Activated naive CD4-positive, alpha-beta T cell treated with anti-CD3 and anti-CD28 coated beads for 36 hours (primary cell): ENCODE measurements around the gene TRIM25. TPM values are rescaled to one million over a fixed set of nuclear protein-coding genes. Genes with fewer than 3 reads are reported as not detected.

Experiments
- CTCF ChIA-PET: fragments of 350-600 bp; sonication (Branson Sonifier 250); formaldehyde crosslinking; loops from one replicate; lab custom pipeline; 2021; ENCODE audit warnings: antibody characterized with exemption; lab: Charles Lee
- DNase-seq: peaks from one replicate; pipeline ENCODE4 v3.0.0-alpha.2; 2020
- H3K27ac Mint-ChIP-seq: one replicate; pipeline ENCODE4 v1.8.0; 2021; ENCODE audit warnings: mild to moderate bottlenecking, mixed read lengths
- H3K27me3 Mint-ChIP-seq: one replicate; pipeline ENCODE4 v1.8.0; 2021; ENCODE audit warnings: low read depth, mixed read lengths
- H3K36me3 Mint-ChIP-seq: one replicate; pipeline ENCODE4 v1.8.0; 2021; ENCODE audit warnings: low read depth, mixed read lengths
- H3K4me1 Mint-ChIP-seq: one replicate; pipeline ENCODE4 v1.8.0; 2021; ENCODE audit warnings: low read depth, mixed read lengths
- H3K4me3 Mint-ChIP-seq: one replicate; pipeline ENCODE4 v1.8.0; 2021; ENCODE audit warnings: mild to moderate bottlenecking, moderate library complexity, mixed read lengths
- H3K9me3 Mint-ChIP-seq: one replicate; pipeline ENCODE4 v1.8.0; 2021; ENCODE audit warnings: mixed read lengths
- intact Hi-C: fragments of 100-400 bp; cut with micrococcal nuclease; formaldehyde crosslinking; loops from one replicate; pipeline ENCODE4 v1.15.1; 2023
- total RNA-seq, 2 experiments: library from RNA; stranded (reverse); gene quantifications; one replicate each; pipeline ENCODE4 v1.2.3, GENCODE V29; 2021

Gene TRIM25
- total RNA-seq, 2 experiments from 2014 or later: 157 to 161 TPM

DNA sequence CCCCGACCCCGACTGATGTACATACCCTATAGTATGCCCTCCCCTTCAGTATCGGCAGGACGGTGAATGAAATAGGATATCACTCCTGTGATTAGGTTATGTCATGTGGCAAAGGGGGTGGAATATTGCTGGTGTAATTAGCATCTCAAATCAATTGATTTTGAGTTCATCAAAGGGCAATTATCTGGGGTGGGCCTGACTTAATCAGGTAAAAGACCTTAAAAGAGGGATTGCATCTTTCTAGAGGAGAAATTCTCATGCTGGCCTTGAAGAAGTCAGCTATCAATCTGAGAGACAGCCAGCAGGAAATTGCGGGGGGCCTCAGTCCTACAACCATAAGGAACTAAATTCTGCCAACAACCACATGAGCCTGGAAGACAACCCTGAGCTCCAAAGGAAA is 10.3 kb downstream of the TRIM25 start:
- intact Hi-C loops: no loop called here
- no peak for DNase-seq
- no peak overlapping the region for H3K4me3 Mint-ChIP-seq
- CTCF ChIA-PET: no interaction called here
- H3K9me3 Mint-ChIP-seq: no peaks in the 10 kb centered on the region
- H3K36me3 Mint-ChIP-seq: peaks cover 65% of the 10 kb centered on the region
- no peak overlapping the region for H3K27ac Mint-ChIP-seq
- no peaks in the 10 kb centered on the region for H3K27me3 Mint-ChIP-seq
- peaks cover 13% of the 10 kb centered on the region for H3K4me1 Mint-ChIP-seq

DNA sequence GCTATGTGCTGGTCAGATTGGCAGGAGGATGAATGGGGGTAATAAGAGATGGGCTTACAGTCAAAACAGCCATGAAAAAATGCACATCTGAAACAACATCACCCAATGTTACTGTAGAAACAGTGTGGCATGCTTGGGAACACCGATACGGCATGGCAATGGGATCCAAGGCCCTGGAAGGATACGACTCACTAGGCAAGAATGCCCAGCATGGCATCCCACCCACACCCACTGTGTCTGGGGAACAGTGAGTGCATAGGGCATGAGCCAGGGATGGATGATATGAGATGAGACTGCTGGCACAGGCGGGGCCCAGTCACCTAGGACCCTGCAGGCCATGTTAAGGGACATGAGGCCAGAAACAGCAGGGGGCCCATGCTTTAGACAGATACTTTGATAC is 11.5 kb downstream of the TRIM25 start:
- Mint-ChIP-seq H3K36me3 (peaks cover 67% of the 10 kb centered on the region), H3K9me3 (no peaks in the 10 kb centered on the region), H3K4me1 (peaks cover 10% of the 10 kb centered on the region), H3K4me3 (no peak overlapping the region), H3K27ac (no peak overlapping the region), H3K27me3 (no peaks in the 10 kb centered on the region)
- no peak for DNase-seq
- CTCF ChIA-PET: no interaction called here
- intact Hi-C loops: no loop called here

DNA sequence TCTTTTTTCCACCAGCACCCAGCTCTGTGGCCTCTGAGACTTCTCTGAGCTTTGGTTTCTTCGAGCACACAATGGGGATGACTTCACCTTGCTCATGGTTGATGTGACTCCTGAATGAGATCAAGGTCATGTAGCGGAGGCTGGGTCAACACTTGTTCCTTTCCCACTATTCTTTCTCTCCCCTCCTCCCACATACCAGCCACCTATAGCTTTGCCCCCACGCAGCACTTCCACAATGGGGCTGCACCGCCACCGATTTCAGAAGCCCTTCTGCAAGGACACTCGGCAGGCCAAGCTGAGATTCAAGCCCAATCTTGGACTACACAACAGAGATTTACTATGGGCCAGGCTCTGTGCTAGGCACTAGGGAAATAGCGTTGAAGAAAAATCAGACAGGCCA is 14.4 kb downstream of the TRIM25 start:
- Mint-ChIP-seq H3K4me3 (no peak overlapping the region), H3K9me3 (no peaks in the 10 kb centered on the region), H3K27me3 (no peaks in the 10 kb centered on the region), H3K27ac (no peak overlapping the region), H3K36me3 (peaks cover 65% of the 10 kb centered on the region), H3K4me1 (peaks cover 9% of the 10 kb centered on the region)
- no peak for DNase-seq
- intact Hi-C loops: no loop called here
- CTCF ChIA-PET: interaction anchor here (1.0 kb wide), 1 partner anchor 40 kb away, joined by 4 read pairs; no protein-coding TSS in a partner anchor

DNA sequence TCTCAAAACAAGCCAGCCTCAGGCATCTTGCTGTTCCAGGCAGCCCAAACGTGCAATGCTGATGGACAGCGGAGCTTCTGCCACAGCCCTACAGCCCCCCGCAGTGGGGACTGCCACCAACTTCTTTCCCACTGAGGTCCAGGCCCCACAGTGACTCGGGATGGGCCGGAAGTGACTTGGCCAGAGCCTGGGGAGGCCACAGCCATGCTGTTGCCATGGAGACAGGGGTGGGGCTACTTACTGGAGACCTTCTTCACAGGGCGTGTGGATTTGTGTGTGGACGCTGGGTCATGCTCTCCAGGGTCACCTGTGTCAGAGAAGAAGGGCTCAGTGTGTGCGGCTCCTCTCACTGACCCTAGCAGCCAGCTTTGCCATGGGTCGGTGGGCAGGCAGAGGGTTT is 15.0 kb downstream of the TRIM25 start:
- H3K27ac Mint-ChIP-seq: no peak overlapping the region
- peaks cover 7% of the 10 kb centered on the region for H3K4me1 Mint-ChIP-seq
- H3K4me3 Mint-ChIP-seq: no peak overlapping the region
- no peak for DNase-seq
- H3K27me3 Mint-ChIP-seq: no peaks in the 10 kb centered on the region
- no peaks in the 10 kb centered on the region for H3K9me3 Mint-ChIP-seq
- intact Hi-C loops: no loop called here
- CTCF ChIA-PET: interaction anchor here (1.0 kb wide), 1 partner anchor 41 kb away, joined by 4 read pairs; no protein-coding TSS in a partner anchor
- H3K36me3 Mint-ChIP-seq: peaks cover 62% of the 10 kb centered on the region

DNA sequence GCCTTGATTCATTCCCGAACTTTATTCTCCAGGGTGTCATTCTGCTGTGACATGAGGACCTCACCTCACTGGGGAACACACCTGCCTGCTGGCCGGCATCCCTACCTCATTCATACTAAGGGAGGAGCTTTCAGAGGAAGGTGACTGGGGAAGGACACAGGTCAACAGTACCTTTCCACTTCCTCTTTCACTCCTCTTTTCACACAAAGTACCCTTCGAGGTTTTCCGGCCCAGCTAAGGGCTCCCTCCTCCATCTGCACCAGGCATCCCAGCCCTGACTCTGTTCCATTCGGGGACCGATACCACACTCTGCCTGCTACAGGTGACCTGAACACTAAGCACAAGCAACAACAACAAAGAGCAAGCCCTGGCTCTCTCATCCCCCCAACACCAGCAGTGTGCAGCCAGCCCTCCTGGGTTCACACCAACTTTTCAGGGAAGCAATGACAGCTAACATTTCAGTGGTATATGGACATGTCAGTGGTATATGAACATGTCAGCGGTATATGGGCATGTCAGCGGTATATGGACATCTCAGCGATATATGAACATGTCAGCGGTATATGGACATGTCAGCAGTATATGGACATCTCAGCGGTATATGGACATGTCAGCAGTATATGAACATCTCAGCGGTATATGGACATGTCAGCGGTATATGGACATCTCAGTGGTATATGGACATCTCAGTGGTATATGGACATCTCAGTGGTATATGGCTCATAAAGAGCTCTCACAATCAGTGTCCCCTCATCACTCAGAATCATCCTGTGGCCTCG is 16.0 kb downstream of the TRIM25 start:
- peaks cover 7% of the 10 kb centered on the region for H3K4me1 Mint-ChIP-seq
- CTCF ChIA-PET: interaction anchor here (1.2 kb wide), 1 partner anchor 14 kb away, joined by 5 read pairs; no protein-coding TSS in a partner anchor
- H3K27ac Mint-ChIP-seq: no peak overlapping the region
- H3K36me3 Mint-ChIP-seq: peaks cover 64% of the 10 kb centered on the region
- H3K9me3 Mint-ChIP-seq: no peaks in the 10 kb centered on the region
- DNase-seq: no peak
- H3K4me3 Mint-ChIP-seq: no peak overlapping the region
- H3K27me3 Mint-ChIP-seq: no peaks in the 10 kb centered on the region
- intact Hi-C loops: no loop called here

DNA sequence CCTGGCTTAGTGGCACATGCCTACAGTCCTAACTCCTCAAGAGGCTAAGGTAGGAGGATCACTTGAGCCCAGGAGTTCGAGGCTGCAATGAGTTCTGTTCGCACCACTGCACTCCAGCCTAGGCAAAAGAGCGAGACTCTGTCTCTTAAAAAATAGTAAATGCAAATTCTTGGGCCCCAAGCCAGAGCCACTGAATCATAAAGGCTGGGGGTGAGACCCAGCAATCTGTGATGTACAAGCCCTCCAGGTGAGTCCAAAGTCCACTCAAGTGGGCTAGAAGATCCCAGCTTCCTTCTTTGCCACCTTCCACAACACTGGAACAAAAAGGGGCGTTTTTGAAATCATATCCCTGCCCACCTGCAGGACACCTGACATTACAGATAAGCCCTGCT is 16.9 kb downstream of the TRIM25 start:
- H3K27ac Mint-ChIP-seq: peak overlapping the region; percentile 22
- intact Hi-C loops: no loop called here
- H3K27me3 Mint-ChIP-seq: no peaks in the 10 kb centered on the region
- peaks cover 64% of the 10 kb centered on the region for H3K36me3 Mint-ChIP-seq
- H3K9me3 Mint-ChIP-seq: no peaks in the 10 kb centered on the region
- CTCF ChIA-PET: interaction anchor here (0.9 to 1.2 kb wide), 2 partner anchors 15 to 77 kb away, joined by 5 to 6 read pairs; no protein-coding TSS in a partner anchor
- DNase-seq: no peak
- peaks cover 7% of the 10 kb centered on the region for H3K4me1 Mint-ChIP-seq
- no peak overlapping the region for H3K4me3 Mint-ChIP-seq

DNA sequence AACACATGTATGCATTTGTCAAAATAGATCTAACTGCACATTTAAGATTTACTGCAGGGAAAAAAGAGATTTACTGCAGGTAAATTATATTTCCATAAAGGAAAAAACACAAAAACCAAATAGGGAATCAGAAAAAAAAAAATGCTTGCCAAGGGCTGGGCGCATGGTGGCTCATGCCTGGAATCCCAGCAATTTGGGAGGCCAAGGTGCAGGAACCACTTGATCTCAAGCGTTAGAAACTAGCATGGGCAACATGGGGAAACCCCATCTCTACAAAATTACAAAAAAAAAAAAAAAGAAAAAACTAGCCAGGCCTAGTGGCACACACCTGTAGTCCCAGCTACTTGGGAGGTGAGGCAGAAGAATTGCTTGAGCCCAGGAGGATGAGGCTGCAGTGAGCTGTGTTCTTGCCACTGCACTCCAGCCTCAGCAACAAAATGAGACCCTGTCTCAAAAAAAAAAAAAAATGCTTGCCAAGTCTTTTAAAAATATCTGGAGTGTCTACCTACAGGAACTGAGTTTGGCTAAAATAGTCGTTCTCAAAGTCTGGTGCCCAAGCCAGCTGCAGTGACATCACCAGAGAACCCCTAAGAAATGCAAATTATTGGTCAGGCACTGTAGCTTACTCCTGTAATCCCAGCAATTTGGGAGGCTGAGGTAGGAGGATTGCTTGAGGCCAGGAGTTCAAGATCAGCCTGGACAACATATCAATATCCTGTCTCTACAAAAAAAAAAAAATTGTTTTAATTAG is 17.5 kb downstream of the TRIM25 start:
- intact Hi-C loops: no loop called here
- Mint-ChIP-seq H3K4me1 (peaks cover 7% of the 10 kb centered on the region), H3K27me3 (no peaks in the 10 kb centered on the region), H3K9me3 (no peaks in the 10 kb centered on the region), H3K36me3 (peaks cover 62% of the 10 kb centered on the region), H3K27ac (no peak overlapping the region), H3K4me3 (no peak overlapping the region)
- no peak for DNase-seq
- CTCF ChIA-PET: interaction anchor here (0.9 to 1.2 kb wide), 2 partner anchors 15 to 76 kb away, joined by 5 to 6 read pairs; no protein-coding TSS in a partner anchor

DNA sequence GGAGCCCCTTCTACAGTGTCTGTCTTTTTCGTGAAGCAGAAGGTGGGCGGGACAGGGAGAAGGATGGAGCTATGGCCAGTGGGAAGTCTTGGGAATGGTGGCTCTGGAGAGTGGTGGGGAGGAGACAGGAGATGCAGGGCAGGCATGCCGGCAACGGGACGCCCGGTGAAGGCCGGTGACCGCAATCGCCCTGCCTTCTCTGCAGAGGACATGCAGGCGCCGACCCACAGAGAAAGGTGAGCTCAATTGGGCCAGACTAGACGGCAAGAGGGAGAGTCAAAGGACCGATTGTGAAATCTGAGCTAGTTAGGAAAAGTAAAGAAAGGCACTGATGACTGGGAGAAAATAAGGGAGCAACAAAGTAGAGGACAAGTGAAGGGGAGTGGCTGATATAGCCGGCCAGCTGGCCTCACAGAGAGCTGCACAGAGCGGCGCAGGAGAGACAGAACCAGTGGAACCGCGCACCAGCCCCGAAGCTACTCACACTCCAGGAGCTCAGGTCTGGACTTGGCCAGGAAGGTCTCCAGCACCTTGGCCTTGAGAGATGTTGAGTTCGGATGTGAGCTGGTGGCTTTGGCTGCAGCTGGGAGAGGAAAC is 18.9 kb downstream of the TRIM25 start:
- no peak overlapping the region for H3K4me3 Mint-ChIP-seq
- intact Hi-C loops: no loop called here
- no peaks in the 10 kb centered on the region for H3K27me3 Mint-ChIP-seq
- H3K36me3 Mint-ChIP-seq: peaks cover 68% of the 10 kb centered on the region
- peaks cover 7% of the 10 kb centered on the region for H3K4me1 Mint-ChIP-seq
- H3K9me3 Mint-ChIP-seq: no peaks in the 10 kb centered on the region
- CTCF ChIA-PET: interaction anchor here (1.2 to 2.2 kb wide), 2 partner anchors 9 to 44 kb away, joined by 4 to 6 read pairs; no protein-coding TSS in a partner anchor
- no peak for DNase-seq
- H3K27ac Mint-ChIP-seq: no peak overlapping the region

DNA sequence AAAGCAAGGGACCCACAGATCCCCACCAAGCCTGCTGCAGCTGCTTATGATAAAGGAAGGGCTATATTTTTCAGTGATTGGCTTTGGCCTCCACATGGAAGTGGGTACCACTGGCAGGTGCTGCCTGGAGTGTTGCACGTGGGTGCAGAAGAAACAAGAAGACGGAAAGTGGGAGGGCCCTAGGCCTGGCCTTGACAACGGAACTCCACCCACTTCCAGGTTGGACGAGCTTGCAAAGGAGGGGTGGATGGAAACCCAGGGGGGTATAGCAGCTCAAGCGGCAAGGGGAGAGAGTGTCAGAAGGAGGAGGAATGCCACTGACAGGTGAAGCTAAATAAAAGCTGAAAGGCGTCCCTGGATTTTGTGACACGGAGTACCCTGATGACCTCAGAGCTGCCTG is 20.3 kb downstream of the TRIM25 start:
- Mint-ChIP-seq H3K27ac (no peak overlapping the region), H3K36me3 (peaks cover 72% of the 10 kb centered on the region), H3K27me3 (no peaks in the 10 kb centered on the region), H3K4me1 (peaks cover 7% of the 10 kb centered on the region), H3K4me3 (no peak overlapping the region), H3K9me3 (peaks cover 2% of the 10 kb centered on the region)
- intact Hi-C loops: loop anchor here (2.0 kb wide), 1 partner anchor 19 kb away; no protein-coding TSS in a partner anchor
- DNase-seq: no peak
- CTCF ChIA-PET: interaction anchor here (1.1 to 2.2 kb wide), 2 partner anchors 46 to 69 kb away, joined by 3 to 6 read pairs; no protein-coding TSS in a partner anchor

DNA sequence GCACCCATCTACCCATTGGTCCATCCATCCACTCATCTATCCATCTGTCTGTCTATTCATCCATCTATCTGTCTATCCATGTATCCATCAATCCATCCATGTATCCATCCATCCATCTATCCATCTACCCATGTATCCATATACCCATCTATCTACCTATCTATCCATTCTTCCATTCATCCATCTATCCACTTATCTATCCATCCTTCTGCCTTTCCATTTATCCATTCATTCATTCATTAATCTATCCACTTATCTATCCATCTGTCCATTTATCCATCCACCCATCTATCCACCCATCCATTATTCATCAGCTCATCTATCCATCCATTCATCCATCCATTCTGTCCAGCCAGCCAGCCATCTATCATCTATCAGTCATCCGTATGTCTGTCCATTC is 21.5 kb downstream of the TRIM25 start:
- CTCF ChIA-PET: interaction anchor here (0.9 kb wide), 1 partner anchor 9 kb away, joined by 3 read pairs; no protein-coding TSS in a partner anchor
- Mint-ChIP-seq H3K27me3 (no peaks in the 10 kb centered on the region), H3K4me3 (no peak overlapping the region), H3K27ac (no peak overlapping the region), H3K4me1 (peaks cover 2% of the 10 kb centered on the region), H3K9me3 (peaks cover 8% of the 10 kb centered on the region), H3K36me3 (peaks cover 72% of the 10 kb centered on the region)
- intact Hi-C loops: loop anchor here (2.0 kb wide), 1 partner anchor 20 kb away; no protein-coding TSS in a partner anchor
- DNase-seq: no peak

DNA sequence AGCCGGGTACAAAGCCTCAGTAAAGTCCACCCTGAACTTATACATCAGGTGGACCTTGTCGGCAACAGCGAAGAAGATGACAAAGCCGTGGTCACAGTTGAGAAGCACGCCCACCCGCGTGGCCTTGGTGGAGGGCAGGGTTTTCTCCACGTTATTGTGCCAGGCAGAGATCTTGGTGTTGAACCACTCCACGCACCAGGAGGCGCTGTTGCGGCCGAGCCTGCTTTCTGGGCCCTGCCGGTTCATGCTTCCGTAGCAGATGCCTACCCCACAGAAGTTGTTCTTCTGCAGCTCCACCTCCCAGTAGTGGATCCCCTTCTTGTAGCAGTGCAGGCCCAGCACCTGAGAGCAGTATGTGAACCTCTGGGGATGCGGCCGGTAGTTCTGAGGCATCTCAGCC is 22.1 kb downstream of the TRIM25 start:
- intact Hi-C loops: loop anchor here (2.0 kb wide), 2 partner anchors 21 to 49 kb away; no protein-coding TSS in a partner anchor
- peaks cover 74% of the 10 kb centered on the region for H3K36me3 Mint-ChIP-seq
- H3K4me1 Mint-ChIP-seq: no peaks in the 10 kb centered on the region
- H3K9me3 Mint-ChIP-seq: peaks cover 8% of the 10 kb centered on the region
- H3K4me3 Mint-ChIP-seq: no peak overlapping the region
- CTCF ChIA-PET: no interaction called here
- H3K27ac Mint-ChIP-seq: no peak overlapping the region
- H3K27me3 Mint-ChIP-seq: no peaks in the 10 kb centered on the region
- DNase-seq: peak; percentile 59
